ENCODE results near the gene KCNK7.
"Not testable (repeated sequence)": the region's sequence is repeated elsewhere in the genome, so short reads cannot be mapped to it uniquely, and the experiment has no call there.

The KCNK7 gene

GRCh38 chr11:65573391-65574079, 22.1 kb downstream of the KCNK7 start:
- DNase-seq (ENCODE audit: low read depth): no peak

GRCh38 chr11:65572356-65573051, 23.1 kb downstream of the KCNK7 start, which contains the start of gene FAM89B:
Gene FAM89B, plus strand, starts transcription at chr11:65572538. Its CDS starts 132 bp downstream, at chr11:65572670.
- DNase-seq (ENCODE audit: low read depth): peak; percentile 84

- no peak for DNase-seq (ENCODE audit: low read depth)
Observed at GRCh38 chr11:65571940-65572339, 23.7 kb downstream of the KCNK7 start.

- DNase-seq (ENCODE audit: low read depth): no peak
Observed at GRCh38 chr11:65571420-65571819, 24.2 kb downstream of the KCNK7 start.

- DNase-seq (ENCODE audit: low read depth): peak; percentile 99
Observed at GRCh38 chr11:65569973-65570918, 25.4 kb downstream of the KCNK7 start, which contains the start of gene ZNRD2. Gene ZNRD2, plus strand, starts transcription at chr11:65570477. Its CDS starts 15 bp downstream, at chr11:65570492.

- DNase-seq (ENCODE audit: low read depth): no peak
Observed at GRCh38 chr11:65569164-65569972, 26.2 kb downstream of the KCNK7 start.

- no peak for DNase-seq (ENCODE audit: low read depth)
Observed at GRCh38 chr11:65565624-65566453, 29.8 kb downstream of the KCNK7 start.

- not testable (repeated sequence) for DNase-seq (ENCODE audit: low read depth)
Observed at GRCh38 chr11:65564879-65565559, 30.6 kb downstream of the KCNK7 start.

- no peak for DNase-seq (ENCODE audit: low read depth)
Observed at GRCh38 chr11:65563601-65564000, 32.0 kb downstream of the KCNK7 start.

GRCh38 chr11:65562788-65563187, 32.8 kb downstream of the KCNK7 start:
- no peak for DNase-seq (ENCODE audit: low read depth)

- no peak for DNase-seq (ENCODE audit: low read depth)
Observed at GRCh38 chr11:65562020-65562419, 33.6 kb downstream of the KCNK7 start.

GRCh38 chr11:65560555-65561418, 34.8 kb downstream of the KCNK7 start:
- DNase-seq (ENCODE audit: low read depth): no peak

GRCh38 chr11:65559951-65560537, 35.6 kb downstream of the KCNK7 start:
- DNase-seq (ENCODE audit: low read depth): no peak

GRCh38 chr11:65559535-65559934, 36.1 kb downstream of the KCNK7 start:
- DNase-seq (ENCODE audit: low read depth): no peak

GRCh38 chr11:65558930-65559509, 36.6 kb downstream of the KCNK7 start:
- no peak for DNase-seq (ENCODE audit: low read depth)

- DNase-seq (ENCODE audit: low read depth): no peak
Observed at GRCh38 chr11:65558002-65558929, 37.3 kb downstream of the KCNK7 start, which contains the start of gene LTBP3. Gene LTBP3, minus strand, starts transcription at chr11:65558359. Its CDS starts 400 bp downstream, at chr11:65557959.

All from activated T-cell treated with anti-CD3 and anti-CD28 coated beads for 48 hours (primary cell).